ENCODE measurements around the gene PAFAH1B2. TPM values are rescaled to one million over a fixed set of nuclear protein-coding genes. Genes with fewer than 3 reads are reported as not detected.
A peak's percentile ranks its signal among the peaks of the same experiment; 100 is the strongest.
"Not testable (repeated sequence)": the region's sequence is repeated elsewhere in the genome, so short reads cannot be mapped to it uniquely, and the experiment has no call there.

The PAFAH1B2 gene
- polyA plus RNA-seq, 1 donor from 2014 or later: 20.6 TPM

- H3K4me1 Mint-ChIP-seq, H3K36me3 Mint-ChIP-seq, H3K27me3 Mint-ChIP-seq, H3K27ac Mint-ChIP-seq, H3K9me3 Mint-ChIP-seq, H3K4me3 Mint-ChIP-seq: not testable (repeated sequence)
These were observed 31.1 kb upstream of the PAFAH1B2 start for GRCh38 chr11:117112939-117113338.

GRCh38 chr11:117117681-117118080 is 26.4 kb upstream of the PAFAH1B2 start:
- Mint-ChIP-seq H3K27ac (no peak overlapping the region), H3K4me1 (no peaks in the 10 kb centered on the region), H3K4me3 (no peak overlapping the region), H3K9me3 (no peaks in the 10 kb centered on the region), H3K36me3 (no peaks in the 10 kb centered on the region), H3K27me3 (no peaks in the 10 kb centered on the region)

- no peak overlapping the region for H3K27ac Mint-ChIP-seq
- H3K27me3 Mint-ChIP-seq: peaks cover 2% of the 10 kb centered on the region
- H3K36me3 Mint-ChIP-seq: no peaks in the 10 kb centered on the region
These were observed 22.9 kb upstream of the PAFAH1B2 start for GRCh38 chr11:117121176-117121575.

GRCh38 chr11:117122556-117122955 is 21.5 kb upstream of the PAFAH1B2 start:
- no peak overlapping the region for H3K4me3 Mint-ChIP-seq
- H3K27me3 Mint-ChIP-seq: peaks cover 2% of the 10 kb centered on the region
- H3K9me3 Mint-ChIP-seq: no peaks in the 10 kb centered on the region
- H3K4me1 Mint-ChIP-seq: peaks cover 0 to 3% (median 0%) of the 10 kb centered on the region in 3 donors
- no peak overlapping the region for H3K27ac Mint-ChIP-seq
- no peaks in the 10 kb centered on the region for H3K36me3 Mint-ChIP-seq

More at GRCh38 chr11:117121176-117121575, 22.9 kb upstream of the PAFAH1B2 start:
- Mint-ChIP-seq H3K4me3 (no peak overlapping the region), H3K9me3 (no peaks in the 10 kb centered on the region), H3K4me1 (no peaks in the 10 kb centered on the region)

GRCh38 chr11:117126223-117126965 is 17.7 kb upstream of the PAFAH1B2 start:
- peaks cover 2% of the 10 kb centered on the region for H3K27me3 Mint-ChIP-seq
- no peak overlapping the region for H3K27ac Mint-ChIP-seq
- H3K4me3 Mint-ChIP-seq: no peak overlapping the region

GRCh38 chr11:117127171-117127901 is 16.8 kb upstream of the PAFAH1B2 start:
- Mint-ChIP-seq H3K4me1 (peaks cover 0 to 3% (median 0%) of the 10 kb centered on the region in 3 donors), H3K36me3 (no peaks in the 10 kb centered on the region), H3K4me3 (no peak overlapping the region), H3K27ac (peak overlapping the region in 1 of 3 donors; percentile 27), H3K27me3 (peaks cover 2% of the 10 kb centered on the region), H3K9me3 (no peaks in the 10 kb centered on the region)

More at GRCh38 chr11:117126223-117126965, 17.7 kb upstream of the PAFAH1B2 start:
- Mint-ChIP-seq H3K4me1 (peaks cover 0 to 3% (median 0%) of the 10 kb centered on the region in 3 donors), H3K36me3 (no peaks in the 10 kb centered on the region), H3K9me3 (no peaks in the 10 kb centered on the region)

- peak overlapping the region in 1 of 3 donors; percentile 62 for H3K27ac Mint-ChIP-seq
- no peak overlapping the region for H3K4me3 Mint-ChIP-seq
- H3K9me3 Mint-ChIP-seq: no peaks in the 10 kb centered on the region
- peaks cover 1% of the 10 kb centered on the region for H3K27me3 Mint-ChIP-seq
- no peaks in the 10 kb centered on the region for H3K36me3 Mint-ChIP-seq
- peaks cover 0 to 6% (median 0%) of the 10 kb centered on the region in 3 donors for H3K4me1 Mint-ChIP-seq
These were observed 15.8 kb upstream of the PAFAH1B2 start for GRCh38 chr11:117128289-117128688.

- H3K4me1 Mint-ChIP-seq, H3K27ac Mint-ChIP-seq, H3K27me3 Mint-ChIP-seq, H3K9me3 Mint-ChIP-seq, H3K36me3 Mint-ChIP-seq: not testable (repeated sequence)
- peak overlapping the region in 1 of 4 donors; percentile 17 for H3K4me3 Mint-ChIP-seq
These were observed 13.7 kb upstream of the PAFAH1B2 start for GRCh38 chr11:117130396-117130795.

- no peaks in the 10 kb centered on the region for H3K9me3 Mint-ChIP-seq
- no peaks in the 10 kb centered on the region for H3K36me3 Mint-ChIP-seq
- peaks cover 0 to 7% (median 0%) of the 10 kb centered on the region in 3 donors for H3K4me1 Mint-ChIP-seq
- no peak overlapping the region for H3K27ac Mint-ChIP-seq
- peak overlapping the region in 1 of 4 donors; percentile 17 for H3K4me3 Mint-ChIP-seq
- H3K27me3 Mint-ChIP-seq: no peaks in the 10 kb centered on the region
These were observed 13.2 kb upstream of the PAFAH1B2 start for GRCh38 chr11:117130879-117131278.

GRCh38 chr11:117134431-117134830 is 9.7 kb upstream of the PAFAH1B2 start:
- H3K4me3 Mint-ChIP-seq: no peak overlapping the region
- no peaks in the 10 kb centered on the region for H3K36me3 Mint-ChIP-seq

GRCh38 chr11:117134979-117135378 is 9.1 kb upstream of the PAFAH1B2 start:
- H3K9me3 Mint-ChIP-seq, H3K4me1 Mint-ChIP-seq, H3K27me3 Mint-ChIP-seq, H3K4me3 Mint-ChIP-seq, H3K36me3 Mint-ChIP-seq: not testable (repeated sequence)
- peak overlapping the region in 1 of 3 donors; percentile 62 for H3K27ac Mint-ChIP-seq

More at GRCh38 chr11:117134431-117134830, 9.7 kb upstream of the PAFAH1B2 start:
- Mint-ChIP-seq H3K27me3 (peaks cover 4% of the 10 kb centered on the region), H3K4me1 (peaks cover 0 to 4% (median 0%) of the 10 kb centered on the region in 3 donors), H3K9me3 (no peaks in the 10 kb centered on the region), H3K27ac (no peak overlapping the region)

- not testable (repeated sequence) for H3K4me3 Mint-ChIP-seq, H3K27me3 Mint-ChIP-seq, H3K9me3 Mint-ChIP-seq
These were observed 6.6 kb upstream of the PAFAH1B2 start for GRCh38 chr11:117137223-117138086.

GRCh38 chr11:117143390-117143789 is 697 bp upstream of the PAFAH1B2 start:
- H3K4me3 Mint-ChIP-seq: peak overlapping the region; percentile 98 to 100 (median 99)
- peaks cover 28 to 32% (median 32%) of the 10 kb centered on the region in 3 donors for H3K4me1 Mint-ChIP-seq
- H3K9me3 Mint-ChIP-seq: no peaks in the 10 kb centered on the region
- no peaks in the 10 kb centered on the region for H3K36me3 Mint-ChIP-seq
- H3K27me3 Mint-ChIP-seq: peaks cover 4% of the 10 kb centered on the region
- H3K27ac Mint-ChIP-seq: peak overlapping the region; percentile 95 to 99 (median 98)

More at GRCh38 chr11:117137223-117138086, 6.6 kb upstream of the PAFAH1B2 start:
- H3K36me3 Mint-ChIP-seq, H3K4me1 Mint-ChIP-seq, H3K27ac Mint-ChIP-seq: not testable (repeated sequence)

- H3K9me3 Mint-ChIP-seq: no peaks in the 10 kb centered on the region
- H3K27ac Mint-ChIP-seq: peak overlapping the region; percentile 98 to 99 (median 98)
- no peaks in the 10 kb centered on the region for H3K36me3 Mint-ChIP-seq
- H3K4me3 Mint-ChIP-seq: peak overlapping the region; percentile 98 to 100 (median 99)
- no peaks in the 10 kb centered on the region for H3K27me3 Mint-ChIP-seq
- peaks cover 32 to 33% (median 32%) of the 10 kb centered on the region in 3 donors for H3K4me1 Mint-ChIP-seq
These were observed 648 bp downstream of the PAFAH1B2 start for GRCh38 chr11:117144477-117145392.
